ENCODE data around the gene EPX. TPM values are rescaled to one million over a fixed set of nuclear protein-coding genes. Genes with fewer than 3 reads are reported as not detected.

The EPX gene
- total RNA-seq, 1 donor from 2014 or later: not detected

DNA sequence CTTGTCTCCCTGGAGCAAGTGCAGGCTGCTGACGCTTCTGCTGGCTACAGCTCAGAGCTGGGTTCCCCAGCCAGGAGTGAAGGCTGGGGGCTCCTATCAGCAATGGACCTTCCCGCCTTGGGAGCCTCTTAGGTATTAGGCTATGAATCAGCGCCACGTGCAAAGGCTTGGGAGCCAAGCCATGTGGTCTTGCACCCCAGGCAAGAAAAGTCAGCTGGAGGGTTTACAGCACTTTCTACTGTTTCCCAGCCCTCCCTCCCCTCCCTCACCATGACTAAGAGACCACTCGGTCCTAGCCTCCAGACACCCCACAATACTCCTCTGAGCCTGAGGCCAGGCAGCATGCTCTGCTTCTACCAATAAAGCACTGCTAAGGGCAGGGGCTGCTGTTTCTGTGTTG lies 12.3 kb downstream of the EPX start:
- TF ChIP-seq, protein P1, sequence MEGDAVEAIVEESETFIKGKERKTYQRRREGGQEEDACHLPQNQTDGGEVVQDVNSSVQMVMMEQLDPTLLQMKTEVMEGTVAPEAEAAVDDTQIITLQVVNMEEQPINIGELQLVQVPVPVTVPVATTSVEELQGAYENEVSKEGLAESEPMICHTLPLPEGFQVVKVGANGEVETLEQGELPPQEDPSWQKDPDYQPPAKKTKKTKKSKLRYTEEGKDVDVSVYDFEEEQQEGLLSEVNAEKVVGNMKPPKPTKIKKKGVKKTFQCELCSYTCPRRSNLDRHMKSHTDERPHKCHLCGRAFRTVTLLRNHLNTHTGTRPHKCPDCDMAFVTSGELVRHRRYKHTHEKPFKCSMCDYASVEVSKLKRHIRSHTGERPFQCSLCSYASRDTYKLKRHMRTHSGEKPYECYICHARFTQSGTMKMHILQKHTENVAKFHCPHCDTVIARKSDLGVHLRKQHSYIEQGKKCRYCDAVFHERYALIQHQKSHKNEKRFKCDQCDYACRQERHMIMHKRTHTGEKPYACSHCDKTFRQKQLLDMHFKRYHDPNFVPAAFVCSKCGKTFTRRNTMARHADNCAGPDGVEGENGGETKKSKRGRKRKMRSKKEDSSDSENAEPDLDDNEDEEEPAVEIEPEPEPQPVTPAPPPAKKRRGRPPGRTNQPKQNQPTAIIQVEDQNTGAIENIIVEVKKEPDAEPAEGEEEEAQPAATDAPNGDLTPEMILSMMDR (conservative IDR thresholded peaks at IDR 0.05): no peak
- H3K4me3 Mint-ChIP-seq: no peak overlapping the region
- peaks cover 7% of the 10 kb centered on the region for H3K36me3 Mint-ChIP-seq (ENCODE audit: low read depth)
- no peaks in the 10 kb centered on the region for H3K9me3 Mint-ChIP-seq
- no peak overlapping the region for H3K27ac Mint-ChIP-seq (ENCODE audit: unreplicated experiment)
- no peaks in the 10 kb centered on the region for H3K4me1 Mint-ChIP-seq
- DNase-seq (ENCODE audit: low read depth, low spot score): no peak
- peaks cover 3% of the 10 kb centered on the region for H3K27me3 Mint-ChIP-seq (ENCODE audit: low read depth)

GRCh38 chr17:58205936-58206335 lies 13.4 kb downstream of the EPX start:
- Mint-ChIP-seq H3K4me1 (no peaks in the 10 kb centered on the region), H3K27ac (ENCODE audit: unreplicated experiment) (peak overlapping the region; percentile 40), H3K4me3 (no peak overlapping the region), H3K27me3 (ENCODE audit: low read depth) (no peaks in the 10 kb centered on the region), H3K9me3 (no peaks in the 10 kb centered on the region), H3K36me3 (ENCODE audit: low read depth) (peaks cover 12% of the 10 kb centered on the region)
- no peak for DNase-seq (ENCODE audit: low read depth, low spot score)
- TF ChIP-seq, protein P1 (conservative IDR thresholded peaks at IDR 0.05): no peak

DNA sequence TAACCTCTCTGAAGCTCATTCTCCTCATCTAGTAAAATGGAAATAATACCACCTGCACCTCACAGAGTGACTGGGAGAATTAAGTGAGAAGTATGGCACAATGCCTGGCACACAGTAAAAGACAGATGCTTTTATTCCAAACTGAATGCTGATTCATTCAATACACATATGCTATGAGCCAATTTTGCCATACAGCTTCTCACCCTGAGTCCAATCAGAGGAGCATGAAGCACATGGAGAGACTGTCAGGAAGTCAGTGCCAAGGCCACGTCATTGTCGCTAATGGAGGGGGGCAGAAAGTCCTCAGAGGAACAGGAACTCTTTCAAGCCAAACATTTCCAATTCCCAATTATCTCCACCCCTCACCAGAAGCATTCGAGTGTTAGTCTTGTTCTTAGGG lies 14.9 kb downstream of the EPX start:
- TF ChIP-seq, protein P1 (conservative IDR thresholded peaks at IDR 0.05): no peak

GRCh38 chr17:58208344-58208743 lies 15.8 kb downstream of the EPX start:
- TF ChIP-seq, protein P1 (conservative IDR thresholded peaks at IDR 0.05): no peak
- no peak for DNase-seq (ENCODE audit: low read depth, low spot score)
- Mint-ChIP-seq H3K27ac (ENCODE audit: unreplicated experiment) (no peak overlapping the region), H3K4me1 (no peaks in the 10 kb centered on the region), H3K27me3 (ENCODE audit: low read depth) (no peaks in the 10 kb centered on the region), H3K36me3 (ENCODE audit: low read depth) (peaks cover 13% of the 10 kb centered on the region), H3K9me3 (no peaks in the 10 kb centered on the region), H3K4me3 (no peak overlapping the region)

More for the DNA sequence above, 14.9 kb downstream of the EPX start:
- Mint-ChIP-seq H3K36me3 (ENCODE audit: low read depth) (peaks cover 13% of the 10 kb centered on the region), H3K27me3 (ENCODE audit: low read depth) (no peaks in the 10 kb centered on the region), H3K9me3 (no peaks in the 10 kb centered on the region), H3K4me1 (no peaks in the 10 kb centered on the region), H3K4me3 (no peak overlapping the region), H3K27ac (ENCODE audit: unreplicated experiment) (no peak overlapping the region)
- DNase-seq (ENCODE audit: low read depth, low spot score): no peak

DNA sequence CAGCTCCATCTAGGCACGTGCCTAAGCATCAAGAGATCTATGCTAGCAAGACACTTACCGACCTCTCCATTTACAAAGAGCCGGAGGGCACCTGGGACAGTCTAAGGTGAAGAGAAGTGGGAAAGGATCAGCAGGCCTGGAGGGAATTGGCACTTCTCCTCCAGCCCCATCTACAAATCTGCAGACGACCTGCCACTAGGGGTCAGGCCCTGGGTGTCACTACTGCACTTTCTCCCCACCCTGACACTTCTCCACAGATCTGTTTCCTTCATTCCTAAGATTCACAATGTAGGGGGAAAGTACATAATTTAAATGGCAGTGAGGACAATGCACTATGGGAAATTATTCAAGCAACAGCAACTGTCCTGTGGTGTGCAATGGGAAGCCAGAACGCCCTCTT lies 18.4 kb downstream of the EPX start:
- Mint-ChIP-seq H3K9me3 (no peaks in the 10 kb centered on the region), H3K36me3 (ENCODE audit: low read depth) (peaks cover 13% of the 10 kb centered on the region), H3K4me1 (no peaks in the 10 kb centered on the region), H3K27me3 (ENCODE audit: low read depth) (no peaks in the 10 kb centered on the region), H3K4me3 (no peak overlapping the region), H3K27ac (ENCODE audit: unreplicated experiment) (no peak overlapping the region)
- DNase-seq (ENCODE audit: low read depth, low spot score): no peak
- TF ChIP-seq, protein P1 (conservative IDR thresholded peaks at IDR 0.05): no peak

DNA sequence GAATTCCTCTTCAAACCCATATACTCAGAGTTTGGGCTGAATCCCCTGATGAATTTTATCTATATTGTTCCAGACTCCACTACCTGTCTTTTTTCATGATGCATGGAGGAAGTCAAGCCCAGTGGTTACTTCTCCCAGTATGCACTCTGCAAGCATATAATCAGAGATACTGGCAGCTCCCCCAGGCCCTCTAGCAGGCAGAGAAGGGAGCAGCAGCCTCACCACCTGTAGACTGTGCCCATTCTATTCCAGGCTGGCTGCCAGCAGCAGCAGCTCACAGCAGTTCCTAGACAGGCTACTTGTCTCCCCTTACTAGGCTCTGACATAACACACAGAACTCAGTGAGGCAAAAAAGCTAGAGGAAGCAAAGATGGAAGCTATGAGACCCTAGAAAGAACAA lies 23.2 kb downstream of the EPX start:
- peaks cover 14% of the 10 kb centered on the region for H3K4me1 Mint-ChIP-seq
- H3K9me3 Mint-ChIP-seq: no peaks in the 10 kb centered on the region
- no peak overlapping the region for H3K27ac Mint-ChIP-seq (ENCODE audit: unreplicated experiment)
- H3K36me3 Mint-ChIP-seq (ENCODE audit: low read depth): peaks cover 6% of the 10 kb centered on the region
- H3K27me3 Mint-ChIP-seq (ENCODE audit: low read depth): no peaks in the 10 kb centered on the region
- no peak for DNase-seq (ENCODE audit: low read depth, low spot score)
- TF ChIP-seq, protein P1 (conservative IDR thresholded peaks at IDR 0.05): no peak
- H3K4me3 Mint-ChIP-seq: no peak overlapping the region

Data from neural crest cell (in vitro differentiated cells).